ENCODE data around the gene PDZRN4.
"Not testable (repeated sequence)": the region's sequence is repeated elsewhere in the genome, so short reads cannot be mapped to it uniquely, and the experiment has no call there.

PDZRN4 gene

DNA sequence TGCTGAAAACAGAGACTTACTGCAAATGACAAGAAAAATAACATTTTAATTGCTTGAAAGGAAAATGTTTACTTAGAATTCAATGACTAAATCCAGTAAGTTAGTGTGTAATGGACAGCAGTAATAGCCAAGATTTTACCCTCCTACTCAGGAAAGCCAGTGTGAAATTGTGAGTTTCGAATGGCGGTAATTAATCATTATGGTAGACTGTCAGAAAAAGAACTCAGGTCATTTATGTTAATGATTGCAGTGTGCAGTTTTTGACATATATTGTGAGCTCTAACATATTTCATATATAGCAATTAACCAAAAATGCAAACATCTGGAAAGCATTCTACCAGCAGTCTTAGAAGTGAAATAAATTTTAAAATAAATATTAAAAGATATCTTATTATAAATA is 60.3 kb downstream of the PDZRN4 start:
- Histone ChIP-seq H3K4me3 (ENCODE audit: extremely low read depth, insufficient read depth, low read length, poor library complexity, severe bottlenecking) (no peak overlapping the region), H3K36me3 (ENCODE audit: control insufficient read depth, insufficient read depth, low read length) (no peaks in the 10 kb centered on the region), H3K9me3 (ENCODE audit: control insufficient read depth, low read length) (no peaks in the 10 kb centered on the region), H3K4me1 (ENCODE audit: control insufficient read depth, insufficient read depth, low read length, poor library complexity, severe bottlenecking) (no peaks in the 10 kb centered on the region), H3K27ac (ENCODE audit: low read depth, low read length, severe bottlenecking) (no peak overlapping the region)
- WGBS, 2 experiments (ENCODE audit: insufficient coverage in 2 of 2): no CpG with 5 or more reads among the region's 2 CpGs

GRCh38 chr12:41250748-41251147 is 62.6 kb downstream of the PDZRN4 start:
- 85% methylated on average over 2 of the region's 2 CpGs; no CpG with 5 or more reads in 1 of the 2 experiments for WGBS, 2 experiments (ENCODE audit: insufficient coverage in 2 of 2)
- no peak overlapping the region for H3K4me3 ChIP-seq (ENCODE audit: extremely low read depth, insufficient read depth, low read length, poor library complexity, severe bottlenecking)
- H3K36me3 ChIP-seq (ENCODE audit: control insufficient read depth, insufficient read depth, low read length): no peaks in the 10 kb centered on the region
- no peaks in the 10 kb centered on the region for H3K4me1 ChIP-seq (ENCODE audit: control insufficient read depth, insufficient read depth, low read length, poor library complexity, severe bottlenecking)
- H3K9me3 ChIP-seq (ENCODE audit: control insufficient read depth, low read length): no peaks in the 10 kb centered on the region
- H3K27ac ChIP-seq (ENCODE audit: low read depth, low read length, severe bottlenecking): no peak overlapping the region

DNA sequence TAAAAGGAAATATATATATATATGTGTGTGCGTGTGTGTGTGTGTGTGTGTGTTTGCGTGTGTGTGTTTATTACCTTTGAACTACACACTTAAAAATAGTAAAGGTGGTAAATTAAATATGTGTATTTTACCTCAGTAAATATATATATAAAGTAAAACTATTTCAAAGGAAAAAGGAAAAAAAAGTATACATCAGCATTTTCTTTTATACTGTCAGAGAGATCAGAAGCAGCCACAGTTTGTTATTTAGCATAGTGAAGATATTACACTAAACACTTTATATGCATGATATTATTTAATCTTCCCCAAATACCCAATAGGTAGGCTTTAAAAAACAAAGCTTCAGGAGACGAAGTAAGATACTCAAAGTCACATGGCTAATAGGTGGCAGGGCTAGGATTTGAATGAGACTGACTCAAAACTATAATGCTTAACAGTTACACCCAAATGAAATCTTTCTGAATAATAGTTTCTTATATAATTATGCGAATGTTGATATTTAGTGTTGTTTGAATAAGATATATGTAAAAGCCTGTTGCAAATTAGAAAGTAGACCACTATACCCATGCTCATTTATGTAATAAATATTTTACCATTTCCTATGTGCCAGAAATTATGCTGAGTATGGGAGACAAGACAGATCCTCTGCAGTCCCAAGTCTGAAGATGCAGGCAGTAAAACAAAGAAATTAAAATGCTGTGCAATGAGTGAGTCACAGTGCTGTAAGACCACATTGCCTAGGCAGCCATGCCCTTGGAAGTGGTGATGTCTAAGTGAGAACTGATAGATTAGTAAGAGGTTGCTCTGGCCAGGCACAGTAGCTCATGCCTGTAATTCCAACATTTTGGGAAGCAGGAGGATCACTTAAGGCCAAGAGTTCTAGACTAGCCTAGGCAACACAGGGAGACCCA is 66.1 kb downstream of the PDZRN4 start:
- Histone ChIP-seq H3K4me1 (ENCODE audit: control insufficient read depth, insufficient read depth, low read length, poor library complexity, severe bottlenecking) (no peaks in the 10 kb centered on the region), H3K27ac (ENCODE audit: low read depth, low read length, severe bottlenecking) (no peak overlapping the region), H3K4me3 (ENCODE audit: extremely low read depth, insufficient read depth, low read length, poor library complexity, severe bottlenecking) (no peak overlapping the region), H3K36me3 (ENCODE audit: control insufficient read depth, insufficient read depth, low read length) (no peaks in the 10 kb centered on the region), H3K9me3 (ENCODE audit: control insufficient read depth, low read length) (no peaks in the 10 kb centered on the region)
- no CpG with 5 or more reads among the region's 4 CpGs for WGBS, 2 experiments (ENCODE audit: insufficient coverage in 2 of 2)

DNA sequence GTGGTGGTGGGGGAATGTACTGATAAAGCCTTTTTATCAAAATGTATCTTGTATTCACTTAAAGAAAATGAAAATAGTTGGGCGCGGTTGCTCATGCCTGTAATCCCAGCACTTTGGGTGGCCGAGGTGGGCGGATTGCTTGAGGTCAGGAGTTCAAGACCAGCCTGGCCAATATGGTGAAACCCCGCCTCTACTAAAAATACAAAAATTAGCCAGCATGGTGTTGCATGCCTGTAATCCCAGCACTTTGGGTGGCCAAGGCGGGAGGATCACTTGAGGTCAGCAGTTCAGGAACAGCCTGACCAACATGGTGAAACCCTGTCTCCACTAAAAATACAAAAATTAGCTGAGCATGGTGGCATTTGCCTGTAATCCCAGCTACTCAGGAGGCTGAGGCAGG is 75.1 kb downstream of the PDZRN4 start:
- 85 to 87% methylated on average over 6 of the region's 6 CpGs for WGBS, 2 experiments (ENCODE audit: insufficient coverage in 2 of 2)
- H3K9me3 ChIP-seq (ENCODE audit: control insufficient read depth, low read length): not testable (repeated sequence)

DNA sequence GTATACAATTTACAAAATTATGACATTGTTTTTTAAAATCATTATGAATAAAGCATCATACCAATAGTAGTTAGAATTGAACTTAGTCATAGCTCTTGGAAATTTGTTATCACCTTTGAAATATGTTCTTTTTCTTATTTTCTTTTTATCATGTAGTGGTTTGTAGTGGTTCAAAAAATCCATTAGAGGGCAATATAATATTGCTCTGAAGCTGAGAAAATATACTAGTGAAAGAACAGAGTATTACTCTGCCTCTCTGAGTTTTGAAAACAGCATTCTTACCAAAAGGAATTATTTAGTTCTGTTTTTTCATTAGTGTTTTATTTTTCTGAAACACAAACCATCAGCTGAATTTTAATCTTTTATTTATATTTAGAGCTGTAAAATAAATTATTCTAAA is 76.2 kb downstream of the PDZRN4 start:
- no peak overlapping the region for H3K27ac ChIP-seq (ENCODE audit: low read depth, low read length, severe bottlenecking)

More for the DNA sequence above, 75.1 kb downstream of the PDZRN4 start:
- not testable (repeated sequence) for H3K4me3 ChIP-seq (ENCODE audit: extremely low read depth, insufficient read depth, low read length, poor library complexity, severe bottlenecking); H3K4me1 ChIP-seq (ENCODE audit: control insufficient read depth, insufficient read depth, low read length, poor library complexity, severe bottlenecking); H3K27ac ChIP-seq (ENCODE audit: low read depth, low read length, severe bottlenecking); H3K36me3 ChIP-seq (ENCODE audit: control insufficient read depth, insufficient read depth, low read length)

DNA sequence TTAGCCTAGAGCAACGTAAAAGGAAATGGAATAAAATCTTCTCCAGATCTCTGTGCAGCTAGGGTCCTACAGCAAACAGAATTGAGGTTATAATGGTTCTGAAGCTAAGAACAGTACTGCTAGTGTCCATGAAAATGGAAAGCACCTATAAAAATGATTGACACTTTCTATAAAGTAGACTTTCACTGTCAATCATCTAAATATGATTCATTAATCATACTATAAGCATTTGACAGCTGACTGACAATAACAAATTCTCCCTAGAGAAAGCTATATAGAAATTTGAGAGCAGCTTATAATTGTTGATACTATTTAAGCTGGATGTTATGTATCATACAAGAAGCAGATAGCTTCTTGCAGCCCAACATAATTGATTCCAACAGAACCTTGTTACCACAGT is 80.9 kb downstream of the PDZRN4 start:
- Histone ChIP-seq H3K4me1 (ENCODE audit: control insufficient read depth, insufficient read depth, low read length, poor library complexity, severe bottlenecking) (no peaks in the 10 kb centered on the region), H3K27ac (ENCODE audit: low read depth, low read length, severe bottlenecking) (no peak overlapping the region), H3K4me3 (ENCODE audit: extremely low read depth, insufficient read depth, low read length, poor library complexity, severe bottlenecking) (no peak overlapping the region), H3K9me3 (ENCODE audit: control insufficient read depth, low read length) (no peaks in the 10 kb centered on the region), H3K36me3 (ENCODE audit: control insufficient read depth, insufficient read depth, low read length) (no peaks in the 10 kb centered on the region)
- WGBS, 2 experiments (ENCODE audit: insufficient coverage in 2 of 2): 100% methylated on average over 1 of the region's 1 CpG; no CpG with 5 or more reads in 1 of the 2 experiments

More for the DNA sequence above, 76.2 kb downstream of the PDZRN4 start:
- H3K4me1 ChIP-seq (ENCODE audit: control insufficient read depth, insufficient read depth, low read length, poor library complexity, severe bottlenecking): no peaks in the 10 kb centered on the region
- H3K9me3 ChIP-seq (ENCODE audit: control insufficient read depth, low read length): no peaks in the 10 kb centered on the region
- H3K4me3 ChIP-seq (ENCODE audit: extremely low read depth, insufficient read depth, low read length, poor library complexity, severe bottlenecking): no peak overlapping the region
- no peaks in the 10 kb centered on the region for H3K36me3 ChIP-seq (ENCODE audit: control insufficient read depth, insufficient read depth, low read length)

DNA sequence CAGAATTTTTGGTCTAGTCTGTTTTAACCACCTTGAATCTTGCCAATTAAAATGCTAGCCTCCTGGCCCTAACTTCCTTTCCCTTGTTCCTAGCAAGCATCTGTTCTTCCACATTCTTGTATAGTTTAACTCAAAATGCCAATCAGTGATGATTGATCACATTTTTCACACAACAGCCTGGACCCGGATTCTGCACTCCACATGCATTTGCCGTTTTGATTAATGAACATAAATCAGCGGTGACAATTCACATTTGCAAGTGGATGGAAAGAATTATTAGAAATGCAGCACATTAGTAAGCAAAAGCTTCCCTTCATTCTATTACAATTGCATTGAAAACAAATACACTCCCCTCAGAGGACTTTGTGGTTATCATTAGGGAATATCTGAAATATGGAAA is 83.4 kb downstream of the PDZRN4 start:
- Histone ChIP-seq H3K36me3 (ENCODE audit: control insufficient read depth, insufficient read depth, low read length) (no peaks in the 10 kb centered on the region), H3K9me3 (ENCODE audit: control insufficient read depth, low read length) (no peaks in the 10 kb centered on the region), H3K27ac (ENCODE audit: low read depth, low read length, severe bottlenecking) (no peak overlapping the region), H3K4me1 (ENCODE audit: control insufficient read depth, insufficient read depth, low read length, poor library complexity, severe bottlenecking) (no peaks in the 10 kb centered on the region), H3K4me3 (ENCODE audit: extremely low read depth, insufficient read depth, low read length, poor library complexity, severe bottlenecking) (no peak overlapping the region)
- 100% methylated on average over 1 of the region's 3 CpGs; no CpG with 5 or more reads in 1 of the 2 experiments for WGBS, 2 experiments (ENCODE audit: insufficient coverage in 2 of 2)

DNA sequence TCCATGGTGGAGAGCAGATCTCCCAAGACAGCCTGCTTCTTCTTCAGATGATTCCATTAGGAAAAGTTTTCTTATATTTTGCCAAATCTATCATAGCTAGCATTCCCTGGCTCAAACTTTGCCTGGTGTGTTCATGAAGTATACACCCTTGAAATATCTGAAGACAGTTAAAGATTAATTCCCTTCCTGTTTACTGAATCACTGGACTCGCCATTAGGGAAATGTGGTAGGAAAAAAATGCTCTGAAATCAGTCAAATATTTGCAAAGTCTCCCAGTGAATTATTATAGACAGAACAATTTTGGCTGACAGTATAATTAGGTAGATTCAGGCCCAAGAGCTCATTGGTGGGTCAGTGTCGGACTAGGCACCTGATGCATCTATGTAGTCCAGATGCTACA is 86.5 kb downstream of the PDZRN4 start:
- Histone ChIP-seq H3K4me1 (ENCODE audit: control insufficient read depth, insufficient read depth, low read length, poor library complexity, severe bottlenecking) (no peaks in the 10 kb centered on the region), H3K36me3 (ENCODE audit: control insufficient read depth, insufficient read depth, low read length) (no peaks in the 10 kb centered on the region), H3K4me3 (ENCODE audit: extremely low read depth, insufficient read depth, low read length, poor library complexity, severe bottlenecking) (no peak overlapping the region), H3K27ac (ENCODE audit: low read depth, low read length, severe bottlenecking) (no peak overlapping the region), H3K9me3 (ENCODE audit: control insufficient read depth, low read length) (no peaks in the 10 kb centered on the region)
- WGBS, 2 experiments (ENCODE audit: insufficient coverage in 2 of 2): 100% methylated on average over 1 to 2 of the region's 2 CpGs

DNA sequence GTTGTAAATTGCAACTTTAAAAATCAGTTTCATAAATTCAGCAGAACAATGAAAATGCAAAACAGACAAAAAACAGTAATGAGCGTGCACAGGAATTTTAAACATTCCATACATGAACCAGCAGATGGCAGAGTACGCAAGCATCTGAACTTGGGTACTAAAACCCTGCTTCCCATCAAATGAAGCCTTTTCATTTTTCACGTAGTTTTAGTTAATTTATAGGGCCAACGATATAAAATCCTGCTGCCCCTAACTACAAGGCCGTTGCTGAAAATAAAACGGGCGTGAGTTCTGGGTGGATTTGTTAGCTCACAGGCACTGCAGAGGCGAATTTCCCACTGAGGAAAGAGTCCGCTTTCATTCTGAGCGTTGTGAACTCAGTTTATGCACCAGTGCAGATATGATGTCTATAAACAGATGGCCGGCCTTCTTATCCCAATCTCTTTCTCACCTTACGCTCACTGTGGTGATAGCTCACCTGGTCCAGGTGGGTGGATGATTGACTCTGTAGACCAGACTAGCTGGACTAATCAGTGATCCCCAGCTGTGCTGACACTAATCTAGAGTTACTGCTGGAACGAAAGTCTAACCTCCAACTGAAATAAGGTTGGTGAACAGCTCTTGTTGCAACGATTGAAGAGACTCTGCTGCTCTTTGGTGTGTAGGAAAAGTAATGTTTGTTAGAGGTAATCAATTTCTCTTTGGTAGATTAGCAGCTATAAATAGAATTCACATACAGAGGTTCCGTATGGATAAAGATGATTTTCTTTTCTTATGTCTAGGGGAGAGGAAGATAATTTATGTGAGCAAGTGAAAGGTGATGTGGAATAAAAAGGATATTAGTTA is 89.2 kb downstream of the PDZRN4 start:
- WGBS, 2 experiments (ENCODE audit: insufficient coverage in 2 of 2): 58 to 70% methylated on average over 9 to 11 of the region's 15 CpGs
- Histone ChIP-seq H3K36me3 (ENCODE audit: control insufficient read depth, insufficient read depth, low read length) (no peaks in the 10 kb centered on the region), H3K27ac (ENCODE audit: low read depth, low read length, severe bottlenecking) (no peak overlapping the region), H3K9me3 (ENCODE audit: control insufficient read depth, low read length) (no peaks in the 10 kb centered on the region), H3K4me3 (ENCODE audit: extremely low read depth, insufficient read depth, low read length, poor library complexity, severe bottlenecking) (no peak overlapping the region), H3K4me1 (ENCODE audit: control insufficient read depth, insufficient read depth, low read length, poor library complexity, severe bottlenecking) (no peaks in the 10 kb centered on the region)

DNA sequence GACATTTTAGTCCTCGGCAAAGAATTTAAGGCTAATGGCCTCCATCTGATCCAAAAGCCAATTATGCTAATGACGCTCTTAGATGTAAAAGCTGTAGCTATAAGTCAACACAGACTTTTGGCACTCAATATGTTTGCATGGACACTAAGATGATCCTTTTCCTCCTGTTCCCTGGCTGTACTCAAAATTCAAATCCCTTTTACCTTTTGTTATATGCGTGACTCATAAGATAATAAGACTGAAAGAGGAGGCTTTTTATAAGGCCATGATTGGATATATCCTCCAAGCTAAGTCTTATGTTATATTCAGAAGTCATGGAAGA is 89.8 kb downstream of the PDZRN4 start:
- Histone ChIP-seq H3K27ac (ENCODE audit: low read depth, low read length, severe bottlenecking) (no peak overlapping the region), H3K4me1 (ENCODE audit: control insufficient read depth, insufficient read depth, low read length, poor library complexity, severe bottlenecking) (no peaks in the 10 kb centered on the region), H3K4me3 (ENCODE audit: extremely low read depth, insufficient read depth, low read length, poor library complexity, severe bottlenecking) (no peak overlapping the region), H3K36me3 (ENCODE audit: control insufficient read depth, insufficient read depth, low read length) (no peaks in the 10 kb centered on the region), H3K9me3 (ENCODE audit: control insufficient read depth, low read length) (no peaks in the 10 kb centered on the region)
- WGBS, 2 experiments (ENCODE audit: insufficient coverage in 2 of 2): 89 to 100% methylated on average over 2 of the region's 3 CpGs

Measured in mesodermal cell (in vitro differentiated cells).